Panc1 (cell line): ENCODE results near the gene ZIC2.
"Not testable (repeated sequence)": the region's sequence is repeated elsewhere in the genome, so short reads cannot be mapped to it uniquely, and the experiment has no call there.

ENCODE experiments used
- POLR2AphosphoS5 ChIP-seq: IDR thresholded peaks from 2 replicates; pipeline ENCODE4 v1.6.1; 2012; ENCODE audit warnings: mild to moderate bottlenecking, low read depth, low read length, moderate library complexity
- TF ChIP-seq, protein P1 (sequence below): fragments of 450-650 bp; IDR thresholded peaks from 2 replicates; pipeline ENCODE4 v1.5.1; 2017; ENCODE audit warnings: mild to moderate bottlenecking

GRCh38 chr13:99951666-99952065, 29.9 kb upstream of the ZIC2 start:
- TF ChIP-seq, protein P1, sequence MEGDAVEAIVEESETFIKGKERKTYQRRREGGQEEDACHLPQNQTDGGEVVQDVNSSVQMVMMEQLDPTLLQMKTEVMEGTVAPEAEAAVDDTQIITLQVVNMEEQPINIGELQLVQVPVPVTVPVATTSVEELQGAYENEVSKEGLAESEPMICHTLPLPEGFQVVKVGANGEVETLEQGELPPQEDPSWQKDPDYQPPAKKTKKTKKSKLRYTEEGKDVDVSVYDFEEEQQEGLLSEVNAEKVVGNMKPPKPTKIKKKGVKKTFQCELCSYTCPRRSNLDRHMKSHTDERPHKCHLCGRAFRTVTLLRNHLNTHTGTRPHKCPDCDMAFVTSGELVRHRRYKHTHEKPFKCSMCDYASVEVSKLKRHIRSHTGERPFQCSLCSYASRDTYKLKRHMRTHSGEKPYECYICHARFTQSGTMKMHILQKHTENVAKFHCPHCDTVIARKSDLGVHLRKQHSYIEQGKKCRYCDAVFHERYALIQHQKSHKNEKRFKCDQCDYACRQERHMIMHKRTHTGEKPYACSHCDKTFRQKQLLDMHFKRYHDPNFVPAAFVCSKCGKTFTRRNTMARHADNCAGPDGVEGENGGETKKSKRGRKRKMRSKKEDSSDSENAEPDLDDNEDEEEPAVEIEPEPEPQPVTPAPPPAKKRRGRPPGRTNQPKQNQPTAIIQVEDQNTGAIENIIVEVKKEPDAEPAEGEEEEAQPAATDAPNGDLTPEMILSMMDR, result not testable (repeated sequence)
- not testable (repeated sequence) for TF ChIP-seq POLR2AphosphoS5
